Breast epithelium (tissue), 4 donors: ENCODE data around the gene LRP6. TPM values are rescaled to one million over a fixed set of nuclear protein-coding genes. Genes with fewer than 3 reads are reported as not detected.

Experiments
- DNase-seq, 2 donors: peaks; one replicate each; pipeline ENCODE4 v3.0.0-alpha.2; 2019; ENCODE audit warnings: low spot score in 2 of 2
- H3K27ac ChIP-seq, 2 donors: fragments of 200-600 bp; sonication (generic) in 1 of 2; one replicate each; pipeline ENCODE4 v1.5.1; 2016 to 2019; ENCODE audit warnings: mild to moderate bottlenecking in 1 of 2
- H3K27me3 ChIP-seq, 2 donors: fragments of 200-600 bp; sonication (generic) in 1 of 2; one replicate each; pipeline versions ENCODE4 v1.5.1 to v1.6.0; 2017 to 2019; ENCODE audit warnings: control low read depth in 1 of 2, mild to moderate bottlenecking in 1 of 2
- H3K36me3 ChIP-seq: fragments of 200-600 bp; one replicate; pipeline ENCODE4 v1.5.1; 2019
- H3K4me1 ChIP-seq, 2 donors: fragments of 200-600 bp; sonication (generic); one replicate each; pipeline ENCODE4 v1.5.1; 2016 to 2019; ENCODE audit warnings: control low read depth in 1 of 2
- H3K4me3 ChIP-seq, 3 donors: fragments of 200-600 bp; sonication (generic); 1 replicate in 2 of 3; 2 replicates in 1 of 3; pipeline ENCODE4 v1.5.1; 2016 to 2019; ENCODE audit warnings: mild to moderate bottlenecking in 3 of 3, moderate library complexity in 2 of 3
- H3K9me3 ChIP-seq, 2 donors: fragments of 200-600 bp; sonication (generic) in 1 of 2; one replicate each; pipeline ENCODE4 v1.5.1; 2016 to 2019; ENCODE audit warnings: control low read depth in 1 of 2
- CTCF ChIP-seq, 3 donors: fragments of 450-650 bp; IDR thresholded peaks; one replicate each; pipeline ENCODE4 v1.5.1; 2016 to 2017; ENCODE audit warnings: antibody characterized with exemption in 3 of 3, mild to moderate bottlenecking in 3 of 3, moderate library complexity in 3 of 3
- POLR2A ChIP-seq: fragments of 450-650 bp; IDR thresholded peaks from one replicate; pipeline ENCODE4 v1.6.1; 2016; ENCODE audit warnings: antibody characterized with exemption, mild to moderate bottlenecking, moderate library complexity
- POLR2AphosphoS5 ChIP-seq, 3 donors: sonication (generic); formaldehyde crosslinking; IDR thresholded peaks; one replicate each; pipeline ENCODE4 v1.6.1; 2017; ENCODE audit warnings: antibody characterized with exemption in 3 of 3
- intact Hi-C: fragments of 100-400 bp; cut with DNase I; formaldehyde crosslinking; loops from one replicate; pipeline ENCODE4 v1.15.1; 2023; ENCODE audit warnings: low total_unique reads
- total RNA-seq, 3 donors: library from RNA; depleted of rRNA; stranded (reverse); fragments of >200 nt; gene quantifications; one replicate each; pipeline ENCODE4 v1.1.0, GENCODE V29; 2016

LRP6 gene
- total RNA-seq, 3 donors from 2014 or later = 28.6 to 69.1 (median 52.4) TPM

GRCh38 chr12:12095021-12095420 lies 171.8 kb downstream of the LRP6 start:
- intact Hi-C loops = no loop called here
- H3K36me3 ChIP-seq = no peaks in the 10 kb centered on the region
- H3K4me3 ChIP-seq = no peak overlapping the region
- H3K4me1 ChIP-seq = no peaks in the 10 kb centered on the region
- TF ChIP-seq POLR2A (no peak), POLR2AphosphoS5 (IDR thresholded peaks at IDR 0.05) (no peak), CTCF (IDR thresholded peaks at IDR 0.05) (no peak)
- no peaks in the 10 kb centered on the region for H3K27me3 ChIP-seq
- no peak overlapping the region for H3K27ac ChIP-seq
- H3K9me3 ChIP-seq = peaks cover 0 to 4% of the 10 kb centered on the region in 2 donors
- no peak for DNase-seq

DNA sequence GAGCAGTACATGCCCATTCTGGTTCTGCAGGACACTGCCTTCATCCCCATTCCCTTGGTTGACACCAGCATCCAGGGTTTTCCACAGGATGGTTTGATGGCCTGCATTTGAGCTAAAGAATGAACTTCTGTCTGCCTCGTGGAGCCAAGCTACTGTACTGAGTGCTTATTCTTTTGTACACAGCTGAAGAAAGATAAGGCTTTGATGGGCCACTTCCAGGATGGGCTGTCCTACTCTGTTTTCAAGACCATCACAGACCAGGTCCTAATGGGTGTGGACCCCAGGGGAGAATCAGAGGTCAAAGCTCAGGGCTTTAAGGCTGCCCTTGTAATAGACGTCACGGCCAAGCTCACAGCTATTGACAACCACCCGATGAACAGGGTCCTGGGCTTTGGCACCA lies 172.4 kb downstream of the LRP6 start:
- DNase-seq = no peak
- Histone ChIP-seq H3K27ac (no peak overlapping the region), H3K9me3 (peaks cover 0 to 4% of the 10 kb centered on the region in 2 donors), H3K4me3 (no peak overlapping the region), H3K4me1 (no peaks in the 10 kb centered on the region), H3K27me3 (no peaks in the 10 kb centered on the region), H3K36me3 (no peaks in the 10 kb centered on the region)
- no peak for TF ChIP-seq POLR2AphosphoS5 (IDR thresholded peaks at IDR 0.05)
- TF ChIP-seq POLR2A = no peak
- no peak for TF ChIP-seq CTCF (IDR thresholded peaks at IDR 0.05)
- intact Hi-C loops = no loop called here

GRCh38 chr12:12091977-12092663 lies 174.7 kb downstream of the LRP6 start:
- H3K27ac ChIP-seq = no peak overlapping the region

DNA sequence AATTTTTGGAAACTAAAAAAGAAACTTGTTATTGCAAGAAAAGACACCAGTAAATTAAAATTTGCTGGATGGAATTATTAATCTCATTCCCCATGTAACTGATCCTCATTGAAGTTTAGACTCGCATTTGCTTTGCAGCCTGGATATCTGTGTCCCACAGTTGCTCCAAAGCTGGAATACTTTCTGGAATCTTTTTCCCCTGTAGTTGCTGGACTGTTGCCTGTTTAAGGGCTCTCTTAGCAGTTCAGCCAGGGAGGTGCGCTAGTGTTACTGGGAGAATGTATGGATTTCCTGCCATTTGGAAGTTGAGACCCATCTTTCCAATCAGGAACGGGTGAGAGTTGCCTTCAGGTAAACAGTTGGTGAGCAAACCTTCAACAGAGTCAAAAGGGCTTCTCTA lies 175.8 kb downstream of the LRP6 start:
- intact Hi-C loops = no loop called here
- TF ChIP-seq POLR2AphosphoS5 (IDR thresholded peaks at IDR 0.05) (no peak), CTCF (IDR thresholded peaks at IDR 0.05) (no peak), POLR2A (no peak)
- Histone ChIP-seq H3K9me3 (peaks cover 0 to 4% of the 10 kb centered on the region in 2 donors), H3K27me3 (no peaks in the 10 kb centered on the region), H3K4me3 (no peak overlapping the region), H3K27ac (no peak overlapping the region), H3K36me3 (no peaks in the 10 kb centered on the region), H3K4me1 (no peaks in the 10 kb centered on the region)
- DNase-seq = no peak

More at GRCh38 chr12:12091977-12092663, 174.7 kb downstream of the LRP6 start:
- no peaks in the 10 kb centered on the region for H3K36me3 ChIP-seq
- intact Hi-C loops = no loop called here
- no peak for DNase-seq
- H3K4me1 ChIP-seq = no peaks in the 10 kb centered on the region
- TF ChIP-seq POLR2AphosphoS5 (IDR thresholded peaks at IDR 0.05) = no peak
- TF ChIP-seq POLR2A = no peak
- H3K9me3 ChIP-seq = peaks cover 0 to 4% of the 10 kb centered on the region in 2 donors
- no peak overlapping the region for H3K4me3 ChIP-seq
- no peaks in the 10 kb centered on the region for H3K27me3 ChIP-seq

DNA sequence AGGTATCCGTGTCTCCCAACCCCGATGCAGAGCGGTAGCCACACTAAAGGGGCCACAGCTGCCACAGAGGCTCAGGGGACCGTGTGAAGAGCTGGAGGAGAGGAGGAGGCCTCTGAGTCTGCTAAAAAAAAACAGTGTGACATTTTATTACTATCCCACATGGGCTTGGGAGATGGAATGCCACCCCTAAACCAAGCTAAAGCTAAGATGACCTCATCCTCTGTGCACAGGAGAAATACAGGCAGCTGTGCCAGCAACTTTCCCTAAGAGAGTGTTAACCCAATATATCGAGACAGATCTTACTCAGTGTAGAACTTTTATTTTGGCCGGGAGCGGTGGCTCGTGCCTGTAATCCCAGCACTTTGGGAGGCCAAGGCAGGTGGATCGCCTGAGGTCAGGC lies 178.1 kb downstream of the LRP6 start:
- DNase-seq = no peak
- Histone ChIP-seq H3K27me3 (no peaks in the 10 kb centered on the region), H3K36me3 (no peaks in the 10 kb centered on the region), H3K4me1 (no peaks in the 10 kb centered on the region), H3K4me3 (no peak overlapping the region), H3K9me3 (peaks cover 0 to 4% of the 10 kb centered on the region in 2 donors), H3K27ac (no peak overlapping the region)
- intact Hi-C loops = loop anchor here (5.0 kb wide), 1 partner anchor 659 kb away; no protein-coding TSS in a partner anchor
- TF ChIP-seq POLR2AphosphoS5 (IDR thresholded peaks at IDR 0.05) = no peak
- no peak for TF ChIP-seq POLR2A
- TF ChIP-seq CTCF (IDR thresholded peaks at IDR 0.05) = no peak
